IPS-18c (cell line): ENCODE results near the gene SLC16A6.
"Not testable (repeated sequence)": the region's sequence is repeated elsewhere in the genome, so short reads cannot be mapped to it uniquely, and the experiment has no call there.

Experiments
- H3K4me3 ChIP-seq: 2 replicates; pipeline ENCODE4 v1.7.0; 2013; ENCODE audit warnings: low read depth, mild to moderate bottlenecking, low read length, moderate library complexity; ENCODE audit not compliant: insufficient read depth
- H3K9me3 ChIP-seq: one replicate; pipeline ENCODE4 v1.6.1; 2013; ENCODE audit warnings: mild to moderate bottlenecking, low read length, moderate library complexity; ENCODE audit not compliant: control insufficient read depth, insufficient read depth

The SLC16A6 gene

DNA sequence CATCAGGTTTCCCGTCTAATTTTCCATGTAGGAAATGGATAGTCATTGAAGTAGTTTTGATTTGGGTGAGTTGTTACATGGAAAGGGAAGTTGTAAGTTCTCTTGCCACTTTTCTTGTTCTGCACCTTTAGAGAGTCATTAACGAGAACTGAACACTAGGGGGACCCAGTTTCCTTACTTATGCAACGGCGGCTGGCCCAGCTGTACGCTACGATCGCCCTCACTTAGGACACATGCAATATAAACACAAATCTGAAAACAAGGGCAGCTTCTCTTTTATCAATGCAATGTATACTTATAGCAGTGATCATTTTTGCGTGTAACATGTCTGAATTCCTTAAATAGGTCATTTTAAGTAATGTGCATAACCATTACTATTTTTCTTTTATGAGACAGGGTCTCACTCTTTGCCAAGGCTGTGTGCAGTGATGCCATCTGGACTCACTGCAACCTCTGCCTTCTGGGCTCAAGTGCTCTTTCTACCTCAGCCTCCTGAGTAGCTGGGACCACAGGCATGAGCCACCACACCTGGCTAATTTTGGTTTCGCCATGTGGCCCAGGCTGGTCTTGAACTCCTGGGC is 27.7 kb downstream of the SLC16A6 start:
- H3K9me3 ChIP-seq, H3K4me3 ChIP-seq: not testable (repeated sequence)

DNA sequence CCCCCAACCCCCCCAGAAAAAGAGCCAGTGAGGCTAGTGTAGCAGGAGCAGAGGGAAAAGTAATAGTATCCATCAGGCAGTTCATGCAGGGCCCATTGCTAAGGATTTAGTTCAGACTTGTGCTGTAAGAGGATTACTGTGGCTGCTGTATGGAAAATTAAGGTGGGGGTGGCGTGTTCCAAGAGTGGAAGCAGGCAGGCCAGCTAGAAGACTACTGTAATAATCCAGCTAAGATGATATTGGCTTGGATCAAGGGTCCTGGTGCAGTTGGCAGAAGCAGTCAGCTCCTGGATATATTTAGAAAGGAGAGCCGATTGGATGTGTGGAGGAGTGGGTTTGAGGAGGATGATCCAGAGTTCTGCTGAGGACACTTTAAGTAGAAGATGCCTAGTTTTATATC is 28.5 kb downstream of the SLC16A6 start:
- H3K9me3 ChIP-seq, H3K4me3 ChIP-seq: not testable (repeated sequence)

DNA sequence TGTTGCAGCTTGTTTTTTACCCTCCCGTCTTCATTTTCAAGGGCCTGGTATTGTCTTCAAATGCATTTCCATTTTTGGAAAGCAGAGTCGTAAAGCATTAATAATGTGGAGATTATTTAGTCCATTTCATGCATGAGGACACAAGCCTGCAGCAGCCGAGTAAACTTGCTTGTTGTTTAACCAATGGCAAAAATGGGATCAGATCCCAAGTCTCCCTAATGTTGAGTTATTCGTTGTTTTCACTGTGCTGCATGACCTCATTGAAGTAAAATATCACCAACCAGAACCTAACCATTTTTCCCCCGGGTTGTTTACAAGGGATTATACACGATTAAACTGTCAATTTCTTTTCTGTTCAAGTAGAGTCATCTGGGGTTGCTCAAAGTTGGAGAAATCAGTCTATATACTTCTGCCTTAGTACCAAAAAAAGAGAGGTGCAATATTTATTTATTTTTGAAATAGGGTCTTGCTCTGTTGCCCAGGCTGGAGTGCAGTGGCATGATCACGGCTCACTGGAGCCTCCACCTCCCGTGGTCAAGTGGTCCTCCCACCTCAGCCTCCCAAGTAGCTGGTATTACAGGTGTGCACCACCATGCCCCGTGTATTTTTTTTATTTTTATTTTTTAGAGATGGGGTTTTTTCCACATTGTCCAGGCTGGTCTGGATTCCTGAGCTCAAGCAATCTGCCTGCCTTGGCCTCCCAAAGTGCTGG is 30.7 kb downstream of the SLC16A6 start:
- no peak overlapping the region for H3K4me3 ChIP-seq

DNA sequence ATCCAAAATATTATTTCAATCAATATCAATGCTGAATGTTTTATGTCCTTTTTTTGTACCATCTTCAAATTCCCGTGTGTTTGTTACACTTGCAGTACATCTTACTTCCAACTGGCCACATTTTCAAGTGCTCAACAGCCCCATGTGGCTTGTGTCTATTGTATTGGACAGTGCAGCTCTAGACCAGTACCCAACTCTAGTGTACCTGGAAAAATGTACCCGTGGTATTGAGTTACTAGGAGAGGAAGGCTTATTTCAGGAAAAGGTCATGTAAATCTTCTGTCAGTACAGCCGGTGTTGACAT is 31.3 kb downstream of the SLC16A6 start:
- not testable (repeated sequence) for H3K9me3 ChIP-seq, H3K4me3 ChIP-seq

More for the DNA sequence above, 30.7 kb downstream of the SLC16A6 start:
- no peaks in the 10 kb centered on the region for H3K9me3 ChIP-seq

DNA sequence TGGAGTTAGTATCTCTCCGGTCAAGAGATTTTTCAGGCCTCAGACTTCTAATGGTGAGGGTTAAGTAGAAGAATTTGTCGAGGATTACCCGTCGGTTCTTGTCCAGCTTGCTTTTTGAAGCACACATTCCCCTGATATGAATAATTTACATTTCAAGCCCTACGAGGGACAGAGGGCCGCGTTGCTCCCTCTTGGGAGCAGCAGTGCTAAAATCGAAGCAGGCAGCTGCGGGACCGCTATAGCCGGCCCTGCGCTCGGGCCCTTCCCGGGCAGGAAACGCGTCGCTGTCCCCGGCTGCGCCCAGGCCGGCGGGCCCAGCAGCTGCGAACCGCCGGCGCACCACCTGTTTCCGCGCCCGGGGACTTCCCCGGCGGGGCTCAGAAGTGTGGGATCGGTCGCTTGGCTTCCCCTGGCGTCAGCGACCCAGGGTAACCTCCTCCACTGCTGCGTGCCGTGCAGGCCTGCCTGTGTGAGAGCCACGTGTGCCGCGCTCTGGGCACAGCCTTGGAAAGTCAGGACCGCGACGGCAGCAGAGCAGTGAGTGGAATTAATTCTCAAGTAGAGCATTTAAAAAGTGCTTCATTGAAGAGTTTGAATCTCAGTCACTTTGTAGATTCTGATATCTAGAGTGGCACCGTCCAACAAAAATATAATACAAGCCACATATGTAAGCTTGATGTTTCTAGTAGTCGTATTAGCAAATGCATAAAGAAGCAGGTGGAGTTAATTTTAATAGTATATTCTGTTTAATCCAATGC is 31.9 kb downstream of the SLC16A6 start:
- not testable (repeated sequence) for H3K9me3 ChIP-seq, H3K4me3 ChIP-seq

DNA sequence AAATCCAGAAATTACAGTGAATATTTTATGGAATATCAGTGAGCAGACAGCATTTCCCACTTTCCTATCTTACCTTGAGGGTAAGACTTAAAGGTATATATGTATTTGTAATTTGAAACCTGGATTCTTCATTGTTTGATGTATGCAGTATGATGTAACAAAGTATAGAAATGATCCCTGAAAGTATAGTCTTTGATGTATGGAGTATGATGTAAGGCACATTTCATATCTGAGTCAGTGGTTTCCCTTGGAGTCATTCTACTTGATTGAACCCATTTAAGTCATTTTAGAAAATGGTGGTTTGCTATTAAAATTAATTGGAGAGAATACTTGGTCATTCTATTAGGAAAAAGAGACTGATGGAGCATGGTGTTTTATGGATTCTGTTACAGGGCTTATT is 33.0 kb downstream of the SLC16A6 start:
- H3K9me3 ChIP-seq = no peaks in the 10 kb centered on the region
- H3K4me3 ChIP-seq = no peak overlapping the region

DNA sequence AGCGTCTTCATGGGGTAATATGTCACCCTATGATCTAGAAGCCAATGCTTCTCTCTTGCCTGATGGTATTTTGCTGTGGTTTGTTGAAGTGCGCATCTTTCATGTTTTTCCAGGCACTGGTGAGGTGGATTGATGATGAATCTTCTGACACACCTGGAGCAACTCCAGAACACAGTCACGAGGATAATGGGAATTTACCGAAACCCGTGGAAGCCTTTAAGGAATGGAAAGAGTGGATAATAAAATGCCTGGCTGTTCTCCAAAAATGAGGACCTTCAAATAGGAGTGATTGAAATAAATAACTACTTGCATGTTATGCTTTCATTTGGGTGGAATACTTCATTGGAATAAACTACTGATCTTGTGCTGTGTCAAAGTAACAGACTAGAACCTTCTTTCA is 34.2 kb downstream of the SLC16A6 start:
- not testable (repeated sequence) for H3K4me3 ChIP-seq, H3K9me3 ChIP-seq

DNA sequence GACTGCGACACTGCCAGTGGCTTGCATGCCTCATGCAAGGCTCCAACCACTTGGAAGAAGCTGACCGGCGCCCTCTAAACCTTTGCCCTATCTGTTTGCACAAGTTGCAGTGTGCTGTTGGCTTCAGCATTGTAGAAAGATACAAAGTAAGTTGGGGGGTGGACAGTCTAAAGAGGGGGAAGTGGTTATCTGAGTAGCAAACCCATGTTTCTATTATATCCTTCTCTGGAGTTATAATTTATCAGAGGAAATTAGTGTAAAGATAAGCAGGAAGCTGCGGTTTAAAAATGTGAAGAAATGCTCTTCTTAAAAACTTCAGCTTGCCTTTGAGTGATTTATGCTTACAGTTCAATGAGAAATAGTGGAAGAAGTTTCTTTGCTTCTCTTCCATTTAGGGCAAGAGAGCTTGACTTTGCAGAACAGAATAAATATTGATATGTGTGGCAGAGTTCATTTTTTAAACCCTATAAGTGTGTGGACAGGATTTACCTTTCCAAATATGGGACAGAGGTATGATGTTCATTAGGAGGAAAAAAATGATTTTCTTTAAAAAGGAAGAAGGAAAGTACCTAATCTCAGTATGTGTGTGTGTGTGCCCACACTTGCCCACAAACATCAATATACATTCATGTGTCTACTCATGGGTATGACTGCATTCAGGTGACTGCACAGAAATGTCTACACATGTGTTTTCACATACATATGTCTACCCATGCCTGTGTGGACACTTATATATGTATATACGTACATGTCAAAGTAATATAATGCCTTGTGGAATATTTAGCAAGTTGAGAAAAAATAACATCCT is 35.0 kb downstream of the SLC16A6 start:
- Histone ChIP-seq H3K4me3 (no peak overlapping the region), H3K9me3 (no peaks in the 10 kb centered on the region)

DNA sequence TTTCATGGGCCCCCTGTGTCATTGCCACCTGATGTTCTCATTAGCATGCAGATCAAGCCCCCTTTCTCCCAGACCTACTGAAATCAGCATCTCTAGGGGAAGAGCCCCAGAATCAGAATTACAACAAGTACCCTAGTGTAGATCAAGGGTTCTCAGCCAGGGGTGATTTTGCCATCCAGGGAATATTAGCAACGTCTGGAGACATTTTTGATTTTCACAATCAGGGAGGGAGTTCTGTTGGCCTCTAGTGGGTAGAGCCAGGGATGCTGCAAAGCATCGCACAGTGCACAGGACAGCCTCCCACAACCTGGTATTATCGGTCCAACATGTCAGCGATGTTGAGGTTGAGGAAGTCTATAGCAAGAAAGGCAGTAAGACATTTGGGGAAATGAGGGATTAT is 35.8 kb downstream of the SLC16A6 start:
- no peaks in the 10 kb centered on the region for H3K9me3 ChIP-seq
- no peak overlapping the region for H3K4me3 ChIP-seq

DNA sequence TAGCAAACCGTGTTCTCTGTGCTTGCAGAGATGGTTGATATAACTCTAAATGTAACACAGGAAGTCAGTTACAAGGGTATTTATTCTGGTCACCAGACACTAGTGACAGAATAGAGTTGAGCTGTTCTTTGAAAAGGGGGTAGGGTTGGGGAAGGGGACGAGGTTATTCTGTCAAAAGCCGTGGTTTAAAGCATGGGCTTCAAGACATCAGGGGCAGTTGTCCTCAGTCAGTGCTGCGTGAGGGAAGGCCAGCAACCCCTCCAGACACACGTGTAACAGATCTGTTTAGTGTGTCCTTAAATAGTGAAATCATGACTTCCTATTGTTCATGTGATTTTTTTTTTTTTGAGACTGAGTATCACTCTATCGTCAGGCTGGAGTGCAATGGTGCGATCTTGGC is 37.5 kb downstream of the SLC16A6 start:
- H3K4me3 ChIP-seq, H3K9me3 ChIP-seq: not testable (repeated sequence)

DNA sequence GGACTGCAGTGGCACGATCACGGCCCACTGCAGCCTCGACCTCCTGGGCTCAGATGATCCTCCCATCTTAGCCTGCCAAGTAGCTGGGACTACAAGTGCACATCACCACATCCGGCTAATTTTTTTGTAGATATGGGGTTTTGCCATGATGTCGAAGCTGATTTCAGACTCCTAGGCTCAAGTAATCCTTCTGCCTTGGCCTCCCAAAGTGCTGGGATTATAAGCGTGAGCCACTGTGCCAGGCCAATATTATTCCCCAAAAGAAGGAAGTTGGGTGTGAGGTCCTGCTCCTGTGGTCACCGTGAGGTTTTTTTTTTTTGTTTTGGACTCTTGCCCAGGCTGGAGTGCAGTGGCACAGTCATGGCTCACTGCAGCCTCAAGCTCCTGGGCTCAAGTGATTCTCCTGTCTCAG is 41.6 kb downstream of the SLC16A6 start:
- Histone ChIP-seq H3K9me3 (no peaks in the 10 kb centered on the region), H3K4me3 (no peak overlapping the region)

DNA sequence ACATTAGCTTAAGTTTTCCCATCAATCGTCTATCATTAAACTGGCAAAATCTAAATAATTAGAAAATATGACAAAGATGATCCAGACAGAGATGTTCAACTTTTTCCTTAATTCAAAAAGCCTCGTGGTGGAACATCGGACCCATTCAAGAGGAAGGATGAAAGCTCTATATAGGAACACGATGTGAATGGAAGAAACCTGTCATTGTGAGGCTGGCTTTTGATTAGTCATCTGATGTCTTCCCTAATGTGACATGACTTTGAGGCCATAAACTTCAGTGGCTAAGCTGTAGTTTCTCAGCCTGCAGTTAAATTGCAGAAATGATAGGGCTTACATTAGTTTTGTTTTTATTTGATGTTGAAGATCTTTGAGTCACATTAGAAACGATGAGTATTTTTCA is 42.0 kb downstream of the SLC16A6 start:
- H3K4me3 ChIP-seq = no peak overlapping the region; the same call in 1 of the 2 replicates

DNA sequence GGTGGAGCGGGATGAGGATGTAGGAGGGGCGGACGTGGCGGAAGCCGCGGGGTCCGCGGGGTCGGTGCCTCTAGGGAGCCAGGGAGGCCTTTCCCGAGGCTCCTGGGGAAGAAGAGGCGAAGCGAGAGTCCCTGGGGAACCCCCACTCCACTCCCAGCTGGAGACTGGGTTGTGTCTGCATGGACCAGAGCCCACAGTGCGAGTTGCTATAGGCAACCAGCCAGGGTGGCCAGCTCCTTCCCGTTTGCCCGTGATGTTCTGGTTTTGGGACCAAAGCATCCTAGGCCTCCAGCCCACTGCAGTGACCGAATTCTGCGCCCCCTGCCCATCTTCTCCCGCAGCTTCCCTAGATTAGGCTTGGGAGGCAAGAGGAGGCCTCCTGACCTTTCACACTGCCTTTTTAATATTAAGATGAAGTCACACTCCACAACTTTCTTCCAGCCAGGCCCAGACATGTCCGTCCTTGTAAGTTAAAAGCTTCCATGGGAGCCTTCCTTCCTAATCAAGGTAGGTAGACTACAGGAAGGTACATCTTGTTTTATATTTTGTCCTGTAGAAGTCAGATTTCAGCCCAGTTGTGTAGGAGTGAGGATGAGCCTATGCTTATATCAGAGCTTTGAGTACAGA is 42.6 kb downstream of the SLC16A6 start:
- Histone ChIP-seq H3K9me3 (no peaks in the 10 kb centered on the region), H3K4me3 (peak overlapping the region; percentile 95)

More for the DNA sequence above, 42.0 kb downstream of the SLC16A6 start:
- H3K9me3 ChIP-seq = no peaks in the 10 kb centered on the region

DNA sequence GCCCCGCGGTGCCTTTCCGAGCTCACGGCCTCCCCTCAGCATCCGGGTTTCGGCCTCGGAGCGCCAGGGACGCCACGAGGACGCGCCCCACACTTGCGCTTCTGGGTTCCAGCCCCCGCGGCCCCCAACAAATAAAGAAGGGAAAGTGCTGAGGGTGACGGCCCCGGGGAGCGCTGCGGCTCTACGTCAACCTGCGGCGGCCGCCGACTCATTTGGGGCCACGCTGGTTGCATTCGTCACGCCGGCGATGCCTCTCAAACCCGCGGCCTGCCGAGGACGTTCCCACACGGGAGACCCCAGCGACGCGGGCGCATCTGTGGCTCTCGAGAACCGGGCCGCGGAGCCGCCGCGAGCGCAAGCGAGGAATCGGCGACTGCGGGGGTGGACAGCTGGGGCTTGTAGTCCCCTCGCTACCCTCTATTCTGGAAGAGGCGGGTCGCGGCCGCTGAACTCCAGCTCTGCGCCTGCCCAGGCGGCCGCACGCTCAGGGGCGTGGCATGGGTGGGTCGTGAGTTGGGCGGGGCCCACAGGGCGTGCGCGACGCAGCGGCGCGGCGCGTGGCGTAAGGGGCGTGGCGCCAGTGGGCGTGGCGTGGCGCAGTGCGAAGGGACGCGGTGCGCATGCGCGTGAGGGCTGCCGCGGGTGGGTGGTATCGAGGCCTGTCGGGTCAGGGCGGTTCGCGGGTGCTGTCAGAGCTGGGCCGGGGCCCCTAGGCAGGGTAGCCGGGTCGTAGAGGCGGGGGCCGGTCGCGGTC is 43.3 kb downstream of the SLC16A6 start, which contains the start of gene AMZ2:
Gene AMZ2, plus strand, starts transcription at position 599 of the 754 bp plus-strand sequence. CDS start 2,145 bp downstream, outside the sequence.
- H3K4me3 ChIP-seq = peak within 1 kb of the TSS; percentile 95
- no peaks in the 10 kb centered on the region for H3K9me3 ChIP-seq

DNA sequence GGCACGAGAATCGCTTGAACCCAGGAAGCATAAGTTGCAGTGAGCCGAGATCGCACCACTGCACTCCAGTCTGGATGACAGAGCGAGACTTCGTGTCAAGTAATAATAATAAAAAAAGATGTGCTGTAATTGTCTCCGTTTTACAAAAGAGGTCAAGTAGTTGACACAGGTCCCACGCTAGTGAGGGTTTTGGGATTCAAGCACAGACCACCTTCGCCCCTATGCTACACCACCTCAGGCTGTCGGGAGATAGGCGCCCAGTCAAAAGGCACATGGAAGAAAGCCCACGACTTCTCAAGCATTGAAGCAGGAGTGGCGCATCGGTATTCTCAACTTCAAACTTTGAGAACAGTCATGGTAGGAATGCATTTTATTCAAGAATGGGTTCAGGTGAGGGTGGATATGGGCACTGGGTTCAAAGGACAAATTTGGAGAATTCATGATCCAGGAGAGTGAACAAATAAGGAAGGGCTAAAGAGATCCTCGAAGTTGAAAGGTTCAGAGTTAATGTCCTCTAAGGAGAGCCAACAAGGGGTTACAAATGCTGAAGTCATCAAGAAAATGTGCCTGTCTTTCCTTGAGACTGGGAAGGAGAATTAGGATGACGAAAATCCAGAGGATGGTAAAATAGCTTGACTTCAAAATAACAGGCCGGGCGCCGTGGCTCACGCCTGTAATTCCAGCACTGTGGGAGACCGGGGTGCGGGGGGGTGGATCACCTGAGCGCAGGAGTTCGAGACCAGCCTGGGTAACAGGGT is 44.5 kb downstream of the SLC16A6 start:
- no peak overlapping the region for H3K4me3 ChIP-seq
- no peaks in the 10 kb centered on the region for H3K9me3 ChIP-seq
